K562 (cell line): ENCODE data around the gene CLTC. TPM values are rescaled to one million over a fixed set of nuclear protein-coding genes. Genes with fewer than 3 reads are reported as not detected.

ENCODE experiments used
- CHCHD3 ChIP-seq: fragments of 250-450 bp; sonication (Bioruptor Pico); IDR thresholded peaks from 2 replicates; pipeline ENCODE4 v2.1.2; 2022; ENCODE audit warnings: mild to moderate bottlenecking
- CREB5 ChIP-seq: fragments of 250-450 bp; sonication (Bioruptor Pico); IDR thresholded peaks from 2 replicates; pipeline ENCODE4 v1.5.0; 2020; ENCODE audit warnings: mild to moderate bottlenecking
- CUX1 ChIP-seq: fragments of 200-800 bp; sonication (Bioruptor generic); IDR thresholded peaks from 2 replicates; pipeline ENCODE4 v1.6.1; 2016; ENCODE audit warnings: missing genetic modification characterization, missing compliant biosample characterization
- DEAF1 ChIP-seq: fragments of 450-650 bp; formaldehyde crosslinking; IDR thresholded peaks from 2 replicates; pipeline ENCODE4 v1.4.0; 2020; ENCODE audit warnings: mild to moderate bottlenecking, moderate library complexity
- DMBX1 ChIP-seq: fragments of 250-450 bp; sonication (Bioruptor Pico); IDR thresholded peaks from 2 replicates; pipeline ENCODE4 v1.8.0; 2022; ENCODE audit warnings: inconsistent platforms, mild to moderate bottlenecking, moderate library complexity, borderline replicate concordance
- NR2C1 ChIP-seq, 2 experiments: fragments of 450-650 bp; IDR thresholded peaks; 2 replicates each; pipeline ENCODE4 v1.6.1; 2017; ENCODE audit warnings: mild to moderate bottlenecking in 2 of 2, antibody characterized with exemption in 1 of 2, inconsistent platforms in 1 of 2, missing compliant biosample characterization in 1 of 2, missing genetic modification characterization in 1 of 2
- SETDB1 ChIP-seq: IDR thresholded peaks from one replicate; pipeline ENCODE4 v1.6.1; 2012; ENCODE audit warnings: low read length, control low read depth, inconsistent platforms
- TBP ChIP-seq: optimal IDR thresholded peaks from 2 replicates; pipeline ENCODE3; 2011; ENCODE audit warnings: low read depth, low read length, improper control_type of control experiment
- TEAD4 ChIP-seq, 2 experiments: sonication (generic) in 1 of 2; formaldehyde crosslinking in 1 of 2; IDR thresholded peaks; 2 replicates each; pipeline versions ENCODE4 v1.6.1 to v1.8.0; 2012 to 2022; ENCODE audit warnings: borderline replicate concordance in 1 of 2, inconsistent platforms in 1 of 2, low read length in 1 of 2, mild to moderate bottlenecking in 1 of 2, missing genetic modification reagents in 1 of 2
- TRIM24 ChIP-seq, 2 experiments: fragments of 450-650 bp; IDR thresholded peaks; 2 replicates each; pipeline ENCODE4 v1.6.1; 2016
- ZNF165 ChIP-seq: fragments of 250-450 bp; sonication (Bioruptor Pico); IDR thresholded peaks from 2 replicates; pipeline ENCODE4 v1.4.0; 2020; ENCODE audit warnings: borderline replicate concordance
- ZNF3 ChIP-seq: fragments of 250-450 bp; sonication (Bioruptor Pico); IDR thresholded peaks from 2 replicates; pipeline ENCODE4 v1.5.0; 2021; ENCODE audit warnings: mild to moderate bottlenecking, moderate library complexity
- ZNF507 ChIP-seq: conservative IDR thresholded peaks from 2 replicates; pipeline ENCODE4 v1.6.1; 2017; ENCODE audit warnings: missing genetic modification characterization, missing compliant biosample characterization
- polyA plus RNA-seq, 8 experiments: library from polyadenylated mRNA; depleted of rRNA in 4 of 8; stranded (reverse) in 5 of 8; unstranded in 3 of 8; fragments of >200 nt; fragmentation: Nextera tagmentation in 2 of 8; fragmentation: Illumina TruSeq in 1 of 8; extraction: Ambion mirVana in 2 of 8; extraction: Trizol in 1 of 8; gene quantifications; 2 replicates each; pipeline versions ENCODE4 v1.2.1 to v1.2.3, GENCODE V29; 2011 to 2014; ENCODE audit warnings: inconsistent platforms in 1 of 8, missing spikeins in 1 of 8
- total RNA-seq, 7 experiments: library from RNA; depleted of rRNA in 6 of 7; stranded (reverse); fragments of >200 nt in 6 of 7; fragmentation: Illumina TruSeq in 2 of 7; extraction: Trizol in 2 of 7; gene quantifications; 2 replicates each; pipeline versions ENCODE4 v1.2.1 to v1.2.3, GENCODE V29; 2011 to 2021; ENCODE audit warnings: low replicate concordance in 1 of 7
- TF ChIP-seq, protein P1 (sequence below): fragments of 250-450 bp; sonication (Bioruptor Pico); IDR thresholded peaks from 2 replicates; pipeline ENCODE4 v1.8.0; 2022; ENCODE audit warnings: moderate library complexity, mild to moderate bottlenecking, inconsistent platforms
- TF ChIP-seq, protein P2 (sequence below): sonication (generic); formaldehyde crosslinking; IDR thresholded peaks from 2 replicates; pipeline ENCODE4 v1.8.1; 2022; ENCODE audit warnings: missing genetic modification reagents
- TF ChIP-seq, protein P3 (sequence below): IDR thresholded peaks from 2 replicates; pipeline ENCODE4 v1.6.1; 2014; ENCODE audit warnings: antibody characterized with exemption

CLTC gene
- total and polyA plus RNA-seq, 9 of the 15 experiments (the other 6 are each of a cell fraction or from before 2014, with no cell fraction given) = 115 to 267 (median 174) TPM

DNA sequence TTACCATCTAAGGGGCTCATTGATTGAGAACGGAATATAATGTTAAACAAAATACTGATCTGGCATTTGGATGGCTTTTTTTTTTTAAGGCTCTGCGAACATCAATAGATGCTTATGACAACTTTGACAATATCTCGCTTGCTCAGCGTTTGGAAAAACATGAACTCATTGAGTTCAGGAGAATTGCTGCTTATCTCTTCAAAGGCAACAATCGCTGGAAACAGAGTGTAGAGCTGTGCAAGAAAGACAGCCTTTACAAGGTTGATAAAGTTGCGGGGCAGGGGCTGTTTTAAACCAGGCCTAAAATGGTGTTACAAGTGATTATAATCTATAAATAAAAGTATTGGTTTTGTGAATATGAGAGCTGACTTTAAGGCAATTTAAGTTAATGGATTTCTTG, 65.3 kb downstream of the CLTC start (continued):
- TF ChIP-seq DEAF1 (CRISPR knock-in tag) (no peak), TBP (no peak), SETDB1 (no peak), ZNF165 (CRISPR knock-in tag) (no peak), ZNF507 (tag) (no peak), NR2C1 (IDR thresholded peaks at IDR 0.05) (no peak), NR2C1 (tag; IDR thresholded peaks at IDR 0.05) (0 out of 2 replicates have a peak, but pooled peaks have one; percentile 42), CHCHD3 (CRISPR knock-in tag) (no peak), TRIM24 (IDR thresholded peaks at IDR 0.05) (peak; percentile 92 to 93), TEAD4 (IDR thresholded peaks at IDR 0.05; ENCODE audit: low read length) (peak; percentile 99), TEAD4 (CRISPR knock-in tag; IDR thresholded peaks at IDR 0.05; ENCODE audit: borderline replicate concordance) (no peak), CUX1 (CRISPR knock-in tag) (no peak), DMBX1 (peak; percentile 49; the same call in 1 of the 2 replicates), CREB5 (CRISPR knock-in tag) (no peak), ZNF3 (CRISPR knock-in tag) (no peak)
- TF ChIP-seq, protein P1, sequence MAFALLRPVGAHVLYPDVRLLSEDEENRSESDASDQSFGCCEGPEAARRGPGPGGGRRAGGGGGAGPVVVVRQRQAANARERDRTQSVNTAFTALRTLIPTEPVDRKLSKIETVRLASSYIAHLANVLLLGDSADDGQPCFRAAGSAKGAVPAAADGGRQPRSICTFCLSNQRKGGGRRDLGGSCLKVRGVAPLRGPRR (CRISPR knock-in tag) = no peak
- TF ChIP-seq, protein P2, sequence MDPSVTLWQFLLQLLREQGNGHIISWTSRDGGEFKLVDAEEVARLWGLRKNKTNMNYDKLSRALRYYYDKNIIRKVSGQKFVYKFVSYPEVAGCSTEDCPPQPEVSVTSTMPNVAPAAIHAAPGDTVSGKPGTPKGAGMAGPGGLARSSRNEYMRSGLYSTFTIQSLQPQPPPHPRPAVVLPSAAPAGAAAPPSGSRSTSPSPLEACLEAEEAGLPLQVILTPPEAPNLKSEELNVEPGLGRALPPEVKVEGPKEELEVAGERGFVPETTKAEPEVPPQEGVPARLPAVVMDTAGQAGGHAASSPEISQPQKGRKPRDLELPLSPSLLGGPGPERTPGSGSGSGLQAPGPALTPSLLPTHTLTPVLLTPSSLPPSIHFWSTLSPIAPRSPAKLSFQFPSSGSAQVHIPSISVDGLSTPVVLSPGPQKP (CRISPR knock-in tag) = no peak
- TF ChIP-seq, protein P3, sequence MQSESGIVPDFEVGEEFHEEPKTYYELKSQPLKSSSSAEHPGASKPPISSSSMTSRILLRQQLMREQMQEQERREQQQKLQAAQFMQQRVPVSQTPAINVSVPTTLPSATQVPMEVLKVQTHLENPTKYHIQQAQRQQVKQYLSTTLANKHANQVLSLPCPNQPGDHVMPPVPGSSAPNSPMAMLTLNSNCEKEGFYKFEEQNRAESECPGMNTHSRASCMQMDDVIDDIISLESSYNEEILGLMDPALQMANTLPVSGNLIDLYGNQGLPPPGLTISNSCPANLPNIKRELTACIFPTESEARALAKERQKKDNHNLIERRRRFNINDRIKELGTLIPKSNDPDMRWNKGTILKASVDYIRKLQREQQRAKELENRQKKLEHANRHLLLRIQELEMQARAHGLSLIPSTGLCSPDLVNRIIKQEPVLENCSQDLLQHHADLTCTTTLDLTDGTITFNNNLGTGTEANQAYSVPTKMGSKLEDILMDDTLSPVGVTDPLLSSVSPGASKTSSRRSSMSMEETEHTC = no peak
